Heart left ventricle (tissue), 16 donors: Measurements from ENCODE around the gene RNF121. TPM values are rescaled to one million over a fixed set of nuclear protein-coding genes. Genes with fewer than 3 reads are reported as not detected.

ENCODE experiments used
- ATAC-seq, 4 donors: fragments of 200-7000 bp; cut with Tn5 transposase; one replicate each; pipeline ENCODE4 v1.9.1; 2020 to 2022; ENCODE audit warnings: moderate library complexity in 4 of 4, mild to moderate bottlenecking in 3 of 4, moderate number of reproducible peaks in 1 of 4
- DNase-seq, 5 donors: peaks; one replicate each; pipeline ENCODE4 v3.0.0-alpha.2; 2020
- H3K27ac ChIP-seq, 12 donors: fragments of 200-600 bp; sonication (generic) in 4 of 12; one replicate each; pipeline versions ENCODE4 v1.5.0 to v1.8.0; 2016 to 2022; ENCODE audit warnings: mild to moderate bottlenecking in 2 of 12
- H3K27me3 ChIP-seq, 9 donors: fragments of 200-600 bp; sonication (generic) in 2 of 9; one replicate each; pipeline versions ENCODE4 v1.5.1 to v1.8.0; 2016 to 2022; ENCODE audit warnings: mild to moderate bottlenecking in 3 of 9
- H3K36me3 ChIP-seq, 9 donors: fragments of 200-600 bp; sonication (generic) in 2 of 9; one replicate each; pipeline versions ENCODE4 v1.5.0 to v1.8.0; 2018 to 2022; ENCODE audit warnings: mild to moderate bottlenecking in 2 of 9
- H3K4me1 ChIP-seq, 12 donors: fragments of 200-600 bp; sonication (generic) in 4 of 12; one replicate each; pipeline versions ENCODE4 v1.5.0 to v1.8.0; 2016 to 2022; ENCODE audit warnings: mild to moderate bottlenecking in 3 of 12
- H3K4me3 ChIP-seq, 12 donors: fragments of 200-600 bp; sonication (generic) in 4 of 12; one replicate each; pipeline versions ENCODE4 v1.5.0 to v1.8.0; 2017 to 2022; ENCODE audit warnings: mild to moderate bottlenecking in 9 of 12, moderate library complexity in 4 of 12
- H3K9me3 ChIP-seq, 12 donors: fragments of 200-600 bp; sonication (generic) in 4 of 12; one replicate each; pipeline versions ENCODE4 v1.5.0 to v1.8.0; 2016 to 2022; ENCODE audit warnings: mild to moderate bottlenecking in 1 of 12
- CTCF ChIP-seq, 12 donors: fragments of 200-600 bp; sonication (generic) in 4 of 12; IDR thresholded peaks; one replicate each; pipeline versions ENCODE4 v1.5.0 to v1.8.0; 2018 to 2022; ENCODE audit warnings: antibody characterized with exemption in 12 of 12, mild to moderate bottlenecking in 5 of 12
- POLR2A ChIP-seq, 2 donors: fragments of 450-650 bp; IDR thresholded peaks; one replicate each; pipeline ENCODE4 v1.6.1; 2017; ENCODE audit warnings: antibody characterized with exemption in 2 of 2, mild to moderate bottlenecking in 2 of 2, moderate library complexity in 2 of 2
- WGBS, 4 donors: extraction: QIAGEN DNeasy Blood & Tissue Kit in 2 of 4; methylation state at CpG; one replicate each; pipeline versions ENCODE4 v1.1.5 to v1.1.7; 2013 to 2018; 5-methylcytosine and 5-hydroxymethylcytosine counted together
- intact Hi-C, 10 donors: fragments of 100-400 bp; cut with DNase I; formaldehyde crosslinking; loops; one replicate each; pipeline versions ENCODE4 v1.11.1 to v1.14.2; 2022
- polyA plus RNA-seq, 2 donors: library from polyadenylated mRNA; stranded (reverse); fragments of 200-250 nt; gene quantifications; one replicate each; pipeline ENCODE4 v1.2.3, GENCODE V29; 2013
- total RNA-seq, 9 donors: library from RNA; depleted of rRNA in 2 of 9; stranded (reverse); fragments of >200 nt in 2 of 9; fragmentation: NEBNext Ultra II Directional in 3 of 9; extraction: Animal tissue kit (Norgen Biotek cat#: 25700) in 3 of 9; gene quantifications; one replicate each; pipeline versions ENCODE4 v1.1.0 to v1.2.4, GENCODE V29; 2016 to 2023
- donor health status: ischemic (EF 13 %, LVEDD 7.1; RV severe dilation, severe dysfunction).
- donor health status: healthy with polysubstance abuse.
- donor health status: DM: no; HTN: yes; CAD: no.
- donor health status: DM: no; HTN: no; CAD: no.
- donor health status: ischemic (EF 25% LVEDD 6.9; RV normal size, moderate dysfunction).
- donor health status: ischemic (EF 25% LVEDD 5.7; RV mildly dilated, moderate dysfunction).
- donor health status: healthy.
- donor health status: DM: yes; HTN: yes; CAD: no.
- donor health status: ischemic (EF 35%, LVEDD 5.7; RV mildly dilated, moderate dysfunction).
- donor health status: nonischemic (EF 11% LVEDD 7.7; RV severe dilation, severe dysfunction).
- donor health status: DM: yes; HTN: yes; CAD: no.
- donor health status: PGD.
- donor health status: ischemic (EF 29% LVEDD 5.4; RV normal size, mild dysfunction).
- donor health status: nonischemic (EF 23%, LVEDD 6.1; RV moderate dilation, normal function).

RNF121 gene
- total and polyA plus RNA-seq, 11 donors: 8.0 to 45.3 (median 22.0) TPM

- no peak overlapping the region for H3K4me3 ChIP-seq
- WGBS, 4 donors: 64 to 87% (median 70%) methylated on average over 1 of the region's 1 CpG
- DNase-seq: no peak
- no peak for TF ChIP-seq POLR2A (IDR thresholded peaks at IDR 0.05)
- no peak for TF ChIP-seq CTCF (IDR thresholded peaks at IDR 0.05)
- H3K9me3 ChIP-seq: no peaks in the 10 kb centered on the region
- H3K27me3 ChIP-seq: no peaks in the 10 kb centered on the region
- H3K27ac ChIP-seq: no peak overlapping the region
- peaks cover 0 to 33% (median 10%) of the 10 kb centered on the region in 9 donors for H3K36me3 ChIP-seq
- no peak for ATAC-seq
- peaks cover 0 to 8% (median 0%) of the 10 kb centered on the region in 12 donors for H3K4me1 ChIP-seq
- intact Hi-C loops: loop anchor here in 8 of 10 donors (2.0 to 10.0 kb wide), 7 partner anchors 114 to 458 kb away; partner anchors contain the start of gene CLPB (in 5 of the 8)
These were observed 48.2 kb downstream of the RNF121 start for GRCh38 chr11:71977090-71977489.

GRCh38 chr11:71977743-71978418, 49.0 kb downstream of the RNF121 start:
- Histone ChIP-seq H3K4me1 (peaks cover 0 to 8% (median 0%) of the 10 kb centered on the region in 12 donors), H3K9me3 (no peaks in the 10 kb centered on the region), H3K27ac (no peak overlapping the region), H3K27me3 (no peaks in the 10 kb centered on the region), H3K4me3 (no peak overlapping the region), H3K36me3 (peaks cover 0 to 33% (median 10%) of the 10 kb centered on the region in 9 donors)
- 56 to 66% (median 61%) methylated on average over 7 of the region's 7 CpGs for WGBS, 4 donors
- intact Hi-C loops: loop anchor here in 8 of 10 donors (2.0 to 10.0 kb wide), 8 partner anchors 113 to 457 kb away; partner anchors contain the start of gene CLPB (in 5 of the 8)
- DNase-seq: peak in 1 of 5 donors; percentile 39
- ATAC-seq: peak in 3 of 4 donors; percentile 31 to 69 (median 50)
- TF ChIP-seq POLR2A (IDR thresholded peaks at IDR 0.05) (no peak), CTCF (IDR thresholded peaks at IDR 0.05) (peak; percentile 64 to 80 (median 72))

GRCh38 chr11:71979094-71979493, 50.2 kb downstream of the RNF121 start:
- H3K4me3 ChIP-seq: no peak overlapping the region
- H3K36me3 ChIP-seq: peaks cover 0 to 45% (median 22%) of the 10 kb centered on the region in 9 donors
- intact Hi-C loops: loop anchor here in 8 of 10 donors (2.0 to 10.0 kb wide), 8 partner anchors 112 to 456 kb away; partner anchors contain the start of gene CLPB (in 5 of the 8)
- H3K27me3 ChIP-seq: no peaks in the 10 kb centered on the region
- ATAC-seq: no peak
- WGBS, 4 donors: 93 to 97% (median 95%) methylated on average over 4 of the region's 4 CpGs
- H3K4me1 ChIP-seq: peaks cover 0 to 8% (median 0%) of the 10 kb centered on the region in 12 donors
- DNase-seq: no peak
- H3K9me3 ChIP-seq: no peaks in the 10 kb centered on the region
- no peak overlapping the region for H3K27ac ChIP-seq
- TF ChIP-seq CTCF (IDR thresholded peaks at IDR 0.05): no peak
- TF ChIP-seq POLR2A (IDR thresholded peaks at IDR 0.05): no peak

GRCh38 chr11:71979602-71980001, 50.8 kb downstream of the RNF121 start:
- intact Hi-C loops: loop anchor here in 8 of 10 donors (2.0 to 10.0 kb wide), 8 partner anchors 111 to 455 kb away; partner anchors contain the start of gene CLPB (in 5 of the 8)
- peaks cover 0 to 8% (median 0%) of the 10 kb centered on the region in 12 donors for H3K4me1 ChIP-seq
- ATAC-seq (no peak), DNase-seq (no peak)
- H3K27ac ChIP-seq: no peak overlapping the region
- no peak overlapping the region for H3K4me3 ChIP-seq
- TF ChIP-seq CTCF (IDR thresholded peaks at IDR 0.05) (no peak), POLR2A (IDR thresholded peaks at IDR 0.05) (no peak)
- H3K36me3 ChIP-seq: peaks cover 0 to 47% (median 25%) of the 10 kb centered on the region in 9 donors
- 88 to 94% (median 92%) methylated on average over 3 of the region's 3 CpGs for WGBS, 4 donors
- H3K9me3 ChIP-seq: no peaks in the 10 kb centered on the region
- H3K27me3 ChIP-seq: no peaks in the 10 kb centered on the region
